H1 (cell line): ENCODE results near the gene LCN10.

Experiments used
- CTCF ChIP-seq, 3 experiments: IDR thresholded peaks; 1 replicate in 2 of 3; 2 replicates in 1 of 3; pipeline versions ENCODE4 v1.5.1 to v1.6.1; 2011; ENCODE audit warnings: low read length in 3 of 3, mild to moderate bottlenecking in 3 of 3, inconsistent platforms in 2 of 3, low read depth in 1 of 3, moderate library complexity in 1 of 3; ENCODE audit not compliant: insufficient read depth in 1 of 3; ENCODE audit errors: control extremely low read depth in 1 of 3
- EGR1 ChIP-seq: IDR thresholded peaks from 2 replicates; pipeline ENCODE4 v1.6.1; 2011; ENCODE audit warnings: low read depth, low read length, borderline replicate concordance
- EZH2 ChIP-seq: fragments of 200-600 bp; sonication (generic); IDR thresholded peaks from 2 replicates; pipeline ENCODE4 v1.7.1; 2012; ENCODE audit warnings: low read depth, mild to moderate bottlenecking, moderate library complexity, low read length, inconsistent platforms; ENCODE audit not compliant: severe bottlenecking
- POLR2AphosphoS5 ChIP-seq: IDR thresholded peaks from 2 replicates; pipeline ENCODE4 v1.6.1; 2011; ENCODE audit warnings: low read depth, low read length
- RNF2 ChIP-seq: fragments of 200-900, 300-1000 bp; sonication (generic); IDR thresholded peaks from 2 replicates; pipeline ENCODE4 v1.7.1; 2016; ENCODE audit warnings: borderline replicate concordance, low read depth, mild to moderate bottlenecking, antibody characterized with exemption, low read length; ENCODE audit not compliant: poor library complexity, severe bottlenecking; ENCODE audit errors: missing control alignments
- SP1 ChIP-seq: IDR thresholded peaks from 2 replicates; pipeline ENCODE4 v1.6.1; 2011; ENCODE audit warnings: low read depth, low read length

DNA sequence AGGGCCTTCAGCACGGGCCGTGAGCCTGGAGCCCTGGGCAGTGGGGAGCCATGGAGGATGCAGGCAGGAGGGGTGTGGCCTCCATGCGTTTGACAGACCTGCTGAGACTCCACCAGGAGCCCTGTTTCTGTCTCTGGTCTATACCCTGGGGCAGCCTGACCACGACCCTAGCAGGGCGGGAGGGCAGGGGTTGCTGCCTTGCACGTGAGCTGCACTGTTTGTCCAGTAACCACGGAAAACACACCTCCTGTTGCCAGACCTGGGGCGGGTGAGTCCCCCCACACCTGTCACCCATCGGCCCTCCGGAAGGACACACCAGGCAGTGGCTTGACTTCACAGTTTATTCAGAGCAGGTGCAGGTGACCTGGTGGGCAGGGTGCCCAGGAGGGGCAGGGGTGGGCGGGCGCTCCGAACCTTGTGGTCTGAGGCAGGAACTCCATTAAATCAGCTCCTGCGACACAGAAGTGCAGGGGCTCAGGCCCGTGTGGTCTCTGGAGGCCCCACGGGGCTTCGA is 11.4 kb upstream of the LCN10 start:
- no peak for TF ChIP-seq EGR1
- TF ChIP-seq POLR2AphosphoS5: no peak
- TF ChIP-seq CTCF (IDR thresholded peaks at IDR 0.05; ENCODE audit: control extremely low read depth in 1 of 3, insufficient read depth in 1 of 3, low read depth in 1 of 3, low read length in 3 of 3): no peak
- no peak for TF ChIP-seq EZH2
- TF ChIP-seq SP1: no peak
- no peak for TF ChIP-seq RNF2
